Uterus (tissue), 4 donors: Measurements from ENCODE around the gene PLXNA4. TPM values are rescaled to one million over a fixed set of nuclear protein-coding genes. Genes with fewer than 3 reads are reported as not detected.

ENCODE experiments used
- DNase-seq, 2 donors: peaks; one replicate each; pipeline ENCODE4 v3.0.0-alpha.2; 2019 to 2020
- H3K27ac ChIP-seq, 2 donors: fragments of 200-600 bp; sonication (generic); 1 replicate in 1 of 2; 2 replicates in 1 of 2; pipeline ENCODE4 v1.5.1; 2016 to 2018
- H3K27me3 ChIP-seq, 2 donors: fragments of 200-600 bp; sonication (generic); one replicate each; pipeline ENCODE4 v1.5.1; 2018 to 2019; ENCODE audit warnings: control low read depth in 1 of 2
- H3K36me3 ChIP-seq, 2 donors: fragments of 200-600 bp; sonication (generic); one replicate each; pipeline ENCODE4 v1.5.1; 2019; ENCODE audit warnings: control low read depth in 1 of 2
- H3K4me1 ChIP-seq, 2 donors: fragments of 200-600 bp; sonication (generic); one replicate each; pipeline ENCODE4 v1.5.1; 2018 to 2019; ENCODE audit warnings: control low read depth in 1 of 2
- H3K4me3 ChIP-seq, 2 donors: fragments of 200-600 bp; sonication (generic); 1 replicate in 1 of 2; 2 replicates in 1 of 2; pipeline ENCODE4 v1.5.1; 2018 to 2019; ENCODE audit warnings: mild to moderate bottlenecking in 1 of 2
- H3K9me3 ChIP-seq, 2 donors: fragments of 200-600 bp; sonication (generic); one replicate each; pipeline ENCODE4 v1.5.1; 2019; ENCODE audit warnings: control low read depth in 1 of 2
- POLR2A ChIP-seq, 2 donors: fragments of 450-650 bp; IDR thresholded peaks; one replicate each; pipeline ENCODE4 v1.6.1; 2016; ENCODE audit warnings: antibody characterized with exemption in 2 of 2, mild to moderate bottlenecking in 1 of 2, moderate library complexity in 1 of 2
- intact Hi-C: fragments of 100-400 bp; cut with DNase I; formaldehyde crosslinking; loops from one replicate; pipeline ENCODE4 v1.15.1; 2023; ENCODE audit warnings: low total_unique reads
- total RNA-seq, 4 donors: library from RNA; depleted of rRNA in 3 of 4; stranded (reverse); fragments of >200 nt in 3 of 4; gene quantifications; one replicate each; pipeline versions ENCODE4 v1.1.0 to v1.2.4, GENCODE V29; 2014 to 2023
- TF ChIP-seq, protein P1 (sequence below), 4 experiments: fragments of 200-600 bp in 2 of 4; fragments of 450-650 bp in 2 of 4; sonication (generic) in 2 of 4; IDR thresholded peaks; one replicate each; pipeline ENCODE4 v1.5.1; 2016 to 2019; ENCODE audit warnings: antibody characterized with exemption in 4 of 4, mild to moderate bottlenecking in 2 of 4, moderate library complexity in 1 of 4
- donor health status: DM: yes; HTN: yes; CAD: no.

Gene PLXNA4
- total RNA-seq, 4 donors from 2014 or later: 4.1 to 16.5 (median 7.7) TPM

GRCh38 chr7:132275416-132276233 is 300.6 kb downstream of the PLXNA4 start:
- Histone ChIP-seq H3K9me3 (no peaks in the 10 kb centered on the region), H3K27ac (no peak overlapping the region), H3K36me3 (no peaks in the 10 kb centered on the region), H3K4me3 (no peak overlapping the region), H3K27me3 (no peaks in the 10 kb centered on the region), H3K4me1 (no peaks in the 10 kb centered on the region)
- intact Hi-C loops: no loop called here
- DNase-seq: no peak
- TF ChIP-seq, protein P1, sequence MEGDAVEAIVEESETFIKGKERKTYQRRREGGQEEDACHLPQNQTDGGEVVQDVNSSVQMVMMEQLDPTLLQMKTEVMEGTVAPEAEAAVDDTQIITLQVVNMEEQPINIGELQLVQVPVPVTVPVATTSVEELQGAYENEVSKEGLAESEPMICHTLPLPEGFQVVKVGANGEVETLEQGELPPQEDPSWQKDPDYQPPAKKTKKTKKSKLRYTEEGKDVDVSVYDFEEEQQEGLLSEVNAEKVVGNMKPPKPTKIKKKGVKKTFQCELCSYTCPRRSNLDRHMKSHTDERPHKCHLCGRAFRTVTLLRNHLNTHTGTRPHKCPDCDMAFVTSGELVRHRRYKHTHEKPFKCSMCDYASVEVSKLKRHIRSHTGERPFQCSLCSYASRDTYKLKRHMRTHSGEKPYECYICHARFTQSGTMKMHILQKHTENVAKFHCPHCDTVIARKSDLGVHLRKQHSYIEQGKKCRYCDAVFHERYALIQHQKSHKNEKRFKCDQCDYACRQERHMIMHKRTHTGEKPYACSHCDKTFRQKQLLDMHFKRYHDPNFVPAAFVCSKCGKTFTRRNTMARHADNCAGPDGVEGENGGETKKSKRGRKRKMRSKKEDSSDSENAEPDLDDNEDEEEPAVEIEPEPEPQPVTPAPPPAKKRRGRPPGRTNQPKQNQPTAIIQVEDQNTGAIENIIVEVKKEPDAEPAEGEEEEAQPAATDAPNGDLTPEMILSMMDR (IDR thresholded peaks at IDR 0.05): no peak
- TF ChIP-seq POLR2A (IDR thresholded peaks at IDR 0.05): no peak

DNA sequence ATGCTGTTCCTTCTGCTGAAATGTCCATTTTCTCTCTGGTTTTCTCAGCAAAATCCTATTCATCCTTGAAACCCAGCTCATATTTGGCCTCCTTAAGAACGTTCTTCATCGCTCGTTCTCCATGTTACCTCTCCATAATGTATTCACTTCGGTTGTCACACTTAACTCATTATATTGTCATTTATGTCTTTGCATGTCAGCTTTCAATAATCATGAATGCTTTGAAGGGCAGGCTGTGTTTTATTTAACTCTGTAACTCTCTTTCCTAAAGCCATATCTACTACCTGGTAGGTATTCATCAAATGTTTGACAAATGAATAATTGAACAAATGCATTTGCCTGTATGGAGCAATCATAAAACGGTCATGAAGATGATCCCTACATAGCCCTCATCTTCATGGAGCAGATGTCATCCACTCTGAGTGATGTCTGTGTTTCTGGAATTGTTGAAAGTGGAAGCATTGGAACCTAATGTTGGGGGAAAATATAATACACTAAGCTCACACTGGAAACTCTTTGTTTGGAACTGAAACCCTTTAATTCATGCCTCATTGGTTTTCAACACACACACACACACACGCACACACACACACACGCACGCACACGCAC is 303.4 kb downstream of the PLXNA4 start:
- TF ChIP-seq, protein P1 (IDR thresholded peaks at IDR 0.05): no peak
- TF ChIP-seq POLR2A (IDR thresholded peaks at IDR 0.05): no peak
- Histone ChIP-seq H3K4me3 (no peak overlapping the region), H3K36me3 (no peaks in the 10 kb centered on the region), H3K27me3 (no peaks in the 10 kb centered on the region), H3K27ac (no peak overlapping the region), H3K4me1 (no peaks in the 10 kb centered on the region), H3K9me3 (no peaks in the 10 kb centered on the region)
- intact Hi-C loops: no loop called here
- DNase-seq: no peak

DNA sequence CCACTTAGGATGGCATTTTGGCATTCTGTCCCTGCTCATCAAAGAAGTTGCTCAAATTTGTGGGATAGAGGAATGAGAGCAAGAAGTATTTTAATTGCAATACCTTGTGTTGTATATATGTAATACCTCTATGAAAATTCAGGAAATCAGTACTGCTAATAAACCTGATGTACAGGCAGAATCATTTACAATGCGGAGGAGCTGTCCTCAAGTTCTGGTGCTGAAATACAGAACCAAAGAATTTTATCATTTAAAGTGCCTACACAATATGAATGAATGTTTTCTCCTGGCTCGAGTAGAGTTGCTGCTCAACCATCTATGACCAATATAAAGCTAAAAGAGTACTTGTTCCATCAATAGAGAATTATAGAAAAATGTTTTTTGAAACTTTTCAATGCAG is 305.8 kb downstream of the PLXNA4 start:
- H3K9me3 ChIP-seq: no peaks in the 10 kb centered on the region
- no peak overlapping the region for H3K27ac ChIP-seq
- no peak for TF ChIP-seq POLR2A (IDR thresholded peaks at IDR 0.05)
- TF ChIP-seq, protein P1 (IDR thresholded peaks at IDR 0.05): no peak
- H3K4me3 ChIP-seq: no peak overlapping the region
- intact Hi-C loops: no loop called here
- no peaks in the 10 kb centered on the region for H3K4me1 ChIP-seq
- H3K27me3 ChIP-seq: no peaks in the 10 kb centered on the region
- no peaks in the 10 kb centered on the region for H3K36me3 ChIP-seq
- no peak for DNase-seq

- Histone ChIP-seq H3K4me3 (no peak overlapping the region), H3K27me3 (no peaks in the 10 kb centered on the region), H3K27ac (no peak overlapping the region), H3K36me3 (no peaks in the 10 kb centered on the region), H3K9me3 (no peaks in the 10 kb centered on the region), H3K4me1 (no peaks in the 10 kb centered on the region)
- intact Hi-C loops: no loop called here
- TF ChIP-seq, protein P1 (IDR thresholded peaks at IDR 0.05): no peak
- no peak for TF ChIP-seq POLR2A (IDR thresholded peaks at IDR 0.05)
- DNase-seq: no peak
Measured at GRCh38 chr7:132269718-132270117, 306.6 kb downstream of the PLXNA4 start.

DNA sequence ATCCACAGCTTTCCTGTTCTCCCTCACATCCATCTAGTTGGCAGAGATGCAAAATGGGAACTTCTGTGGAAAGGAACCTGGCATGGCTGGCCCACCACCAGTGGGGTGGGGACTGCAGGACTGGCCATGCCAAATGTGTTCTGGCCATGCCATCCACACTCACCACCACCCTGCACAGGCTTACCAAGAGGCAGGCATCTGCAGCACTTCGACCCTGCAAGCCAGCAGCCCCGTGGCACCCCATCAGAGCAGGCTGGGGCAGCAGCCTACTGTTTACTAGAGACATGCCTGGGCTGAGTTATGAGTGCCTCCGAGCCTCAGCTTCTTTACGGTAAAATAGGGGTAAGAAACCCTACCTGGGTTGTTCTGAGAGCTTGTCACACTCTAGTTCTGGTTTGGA is 313.1 kb downstream of the PLXNA4 start:
- no peak for DNase-seq
- H3K27ac ChIP-seq: no peak overlapping the region
- TF ChIP-seq, protein P1 (IDR thresholded peaks at IDR 0.05): no peak
- TF ChIP-seq POLR2A (IDR thresholded peaks at IDR 0.05): no peak
- no peaks in the 10 kb centered on the region for H3K36me3 ChIP-seq
- no peak overlapping the region for H3K4me3 ChIP-seq
- H3K27me3 ChIP-seq: no peaks in the 10 kb centered on the region
- H3K4me1 ChIP-seq: no peaks in the 10 kb centered on the region
- no peaks in the 10 kb centered on the region for H3K9me3 ChIP-seq
- intact Hi-C loops: no loop called here
